ENCODE measurements around the gene KIF24.
"Not testable (repeated sequence)": the region's sequence is repeated elsewhere in the genome, so short reads cannot be mapped to it uniquely, and the experiment has no call there.

KIF24 gene

DNA sequence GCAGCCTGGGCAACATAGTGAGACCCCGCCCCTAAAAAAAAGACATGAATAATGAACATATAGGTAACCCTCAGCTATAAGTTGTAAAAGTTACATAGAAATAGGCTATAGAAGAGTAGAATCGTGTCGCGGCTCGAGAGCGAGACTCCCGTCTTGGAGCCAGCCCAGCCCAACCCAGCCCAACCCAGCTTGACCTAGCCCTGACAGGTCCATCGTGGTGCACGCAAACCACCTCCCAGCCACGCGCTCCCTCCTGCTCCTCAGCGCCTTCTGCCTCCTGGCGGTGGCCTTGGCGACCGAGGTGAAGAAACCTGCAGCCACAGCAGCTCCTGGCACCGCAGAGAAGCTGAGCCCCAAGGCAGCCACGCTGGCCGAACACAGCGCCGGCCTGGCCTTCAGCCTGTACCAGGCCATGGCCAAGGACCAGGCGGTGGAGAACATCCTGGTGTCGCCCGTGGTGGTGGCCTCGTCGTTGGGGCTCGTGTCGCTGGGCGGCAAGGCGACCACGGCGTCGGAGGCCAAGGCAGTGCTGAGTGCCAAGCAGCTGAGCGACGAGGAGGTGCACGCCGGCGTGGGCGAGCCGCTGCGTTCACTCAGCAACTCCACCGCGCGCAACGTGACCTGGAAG is 10.8 kb downstream of the KIF24 start:
- TF ChIP-seq, protein P1, sequence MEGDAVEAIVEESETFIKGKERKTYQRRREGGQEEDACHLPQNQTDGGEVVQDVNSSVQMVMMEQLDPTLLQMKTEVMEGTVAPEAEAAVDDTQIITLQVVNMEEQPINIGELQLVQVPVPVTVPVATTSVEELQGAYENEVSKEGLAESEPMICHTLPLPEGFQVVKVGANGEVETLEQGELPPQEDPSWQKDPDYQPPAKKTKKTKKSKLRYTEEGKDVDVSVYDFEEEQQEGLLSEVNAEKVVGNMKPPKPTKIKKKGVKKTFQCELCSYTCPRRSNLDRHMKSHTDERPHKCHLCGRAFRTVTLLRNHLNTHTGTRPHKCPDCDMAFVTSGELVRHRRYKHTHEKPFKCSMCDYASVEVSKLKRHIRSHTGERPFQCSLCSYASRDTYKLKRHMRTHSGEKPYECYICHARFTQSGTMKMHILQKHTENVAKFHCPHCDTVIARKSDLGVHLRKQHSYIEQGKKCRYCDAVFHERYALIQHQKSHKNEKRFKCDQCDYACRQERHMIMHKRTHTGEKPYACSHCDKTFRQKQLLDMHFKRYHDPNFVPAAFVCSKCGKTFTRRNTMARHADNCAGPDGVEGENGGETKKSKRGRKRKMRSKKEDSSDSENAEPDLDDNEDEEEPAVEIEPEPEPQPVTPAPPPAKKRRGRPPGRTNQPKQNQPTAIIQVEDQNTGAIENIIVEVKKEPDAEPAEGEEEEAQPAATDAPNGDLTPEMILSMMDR (IDR thresholded peaks at IDR 0.05; ENCODE audit: low read depth, low read length), result no peak
- no peak overlapping the region for H3K4me3 ChIP-seq (ENCODE audit: low read depth, low read length)

DNA sequence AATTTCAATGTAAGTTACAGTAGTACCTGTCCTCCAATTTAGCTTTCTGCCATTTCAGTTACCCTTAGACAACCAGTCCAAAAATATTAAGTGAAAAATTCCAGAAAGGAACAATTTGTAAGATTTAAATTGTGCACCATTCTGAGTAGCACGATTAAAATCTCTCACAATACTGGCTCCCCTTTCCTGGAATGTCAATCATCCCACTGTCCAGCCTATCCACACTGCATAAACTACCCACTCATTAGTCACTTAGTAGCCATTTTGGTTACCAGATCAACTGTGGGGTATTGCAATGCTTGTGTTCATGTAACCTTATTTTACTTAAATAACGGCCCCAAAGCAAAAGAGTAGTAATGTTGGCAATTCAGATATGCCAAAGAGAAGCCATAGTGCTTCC is 11.6 kb downstream of the KIF24 start:
- H3K4me3 ChIP-seq (ENCODE audit: low read depth, low read length), result no peak overlapping the region
- TF ChIP-seq, protein P1 (IDR thresholded peaks at IDR 0.05; ENCODE audit: low read depth, low read length), result no peak

DNA sequence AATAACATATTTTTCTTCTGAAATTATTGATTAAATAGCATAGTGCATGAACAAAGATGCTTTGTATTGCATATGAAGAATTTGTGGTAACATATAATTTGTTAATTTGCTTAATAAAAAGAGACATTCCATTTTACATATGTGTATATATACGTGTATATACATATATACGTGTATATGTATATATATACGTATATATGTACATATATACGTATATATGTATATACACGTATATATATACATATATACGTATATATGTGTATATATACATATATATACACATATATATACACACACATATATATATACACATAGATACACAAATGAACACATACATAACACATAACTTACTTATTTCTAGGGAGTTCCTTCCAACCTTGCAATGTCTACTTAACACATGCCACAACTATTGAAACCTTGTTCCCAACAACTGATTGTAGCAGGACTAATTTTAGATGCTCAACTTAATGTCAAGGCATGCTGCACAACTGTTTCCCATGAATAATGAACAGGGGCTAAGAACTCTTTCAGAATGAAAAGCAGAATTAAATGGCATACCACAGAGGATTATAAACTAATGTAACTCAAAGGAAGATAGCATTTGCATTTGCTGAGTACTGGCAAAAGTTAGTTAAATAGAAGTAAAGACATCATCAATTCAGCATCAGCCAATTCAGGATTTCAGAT is 17.4 kb downstream of the KIF24 start:
- TF ChIP-seq, protein P1 (IDR thresholded peaks at IDR 0.05; ENCODE audit: low read depth, low read length), result no peak
- H3K4me3 ChIP-seq (ENCODE audit: low read depth, low read length), result no peak overlapping the region

DNA sequence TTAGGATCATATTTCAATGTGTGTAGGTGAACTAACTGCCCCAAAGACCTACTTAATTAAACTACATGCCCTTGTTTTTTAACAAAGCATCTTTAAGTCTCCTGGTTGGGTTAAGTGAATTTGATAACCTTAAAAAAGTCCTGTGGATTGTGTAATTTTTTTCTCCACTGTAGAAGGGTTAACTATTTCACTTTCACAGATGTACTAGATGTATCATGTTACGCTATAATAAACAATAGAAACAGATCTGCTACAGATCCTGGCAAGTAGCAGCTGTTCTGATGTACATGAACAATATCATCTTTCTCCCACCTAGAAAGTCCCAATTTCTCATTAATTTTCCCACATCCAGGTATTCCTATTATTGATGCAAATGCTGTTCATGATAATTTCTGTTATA is 18.9 kb downstream of the KIF24 start:
- TF ChIP-seq, protein P1 (IDR thresholded peaks at IDR 0.05; ENCODE audit: low read depth, low read length), result no peak
- H3K4me3 ChIP-seq (ENCODE audit: low read depth, low read length), result no peak overlapping the region

DNA sequence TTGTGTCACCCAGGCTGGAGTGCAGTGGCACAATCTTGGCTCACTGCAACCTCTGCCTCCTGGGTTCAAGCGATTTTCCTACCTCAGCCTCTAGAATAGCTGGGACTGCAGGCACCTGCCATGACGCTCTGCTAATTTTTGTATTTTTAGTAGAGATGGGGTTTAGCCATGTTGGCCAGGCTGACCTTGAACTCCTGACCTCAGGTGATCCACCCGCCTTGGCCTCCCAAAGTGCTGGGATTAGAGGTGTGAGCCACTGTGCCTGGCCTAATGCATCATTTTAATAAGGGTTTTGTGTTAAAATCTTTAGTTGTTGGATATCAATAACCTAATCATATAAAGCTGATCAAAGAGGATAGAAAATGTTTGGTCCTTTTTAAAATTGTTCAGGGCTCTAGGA is 20.8 kb downstream of the KIF24 start:
- H3K4me3 ChIP-seq (ENCODE audit: low read depth, low read length), result not testable (repeated sequence)

DNA sequence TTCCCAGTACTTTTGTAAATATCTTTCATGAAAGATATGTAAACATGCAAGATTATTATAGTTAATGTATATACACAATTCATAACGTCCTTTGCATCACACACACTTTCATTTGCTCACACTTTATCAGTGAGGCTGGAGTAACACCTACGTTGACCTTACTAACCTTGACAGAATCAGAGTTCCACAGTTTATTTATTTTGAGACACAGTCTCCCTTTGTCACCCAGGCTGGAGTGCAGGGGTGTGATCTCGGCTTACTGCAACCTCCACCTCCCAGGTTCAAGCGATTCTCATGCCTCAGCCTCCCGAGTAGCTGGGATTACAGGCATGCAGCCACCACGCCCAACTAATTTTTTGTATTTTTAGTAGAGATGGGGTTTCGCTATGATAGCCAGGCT is 28.0 kb downstream of the KIF24 start:
- not testable (repeated sequence) for H3K4me3 ChIP-seq (ENCODE audit: low read depth, low read length)

DNA sequence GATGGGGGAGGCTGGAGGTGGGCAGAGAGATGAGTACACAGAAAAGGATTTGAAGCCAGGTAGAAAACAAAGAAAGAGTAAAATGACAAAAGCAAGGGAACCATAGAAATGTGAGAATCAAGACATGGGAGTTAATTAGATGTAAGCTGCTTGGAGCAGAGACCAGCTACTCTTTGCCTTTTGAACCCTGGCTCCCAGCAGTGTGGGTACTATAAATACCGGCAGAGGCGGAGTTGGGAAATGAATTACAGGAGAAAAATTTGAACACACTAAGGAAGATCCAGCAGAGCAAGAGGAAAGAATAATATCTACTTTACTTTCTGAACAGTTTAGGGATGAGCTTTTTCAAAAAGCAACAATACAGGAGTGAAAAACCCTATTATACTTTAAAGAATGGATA is 36.5 kb downstream of the KIF24 start:
- TF ChIP-seq, protein P1 (IDR thresholded peaks at IDR 0.05; ENCODE audit: low read depth, low read length), result no peak
- no peak overlapping the region for H3K4me3 ChIP-seq (ENCODE audit: low read depth, low read length)

DNA sequence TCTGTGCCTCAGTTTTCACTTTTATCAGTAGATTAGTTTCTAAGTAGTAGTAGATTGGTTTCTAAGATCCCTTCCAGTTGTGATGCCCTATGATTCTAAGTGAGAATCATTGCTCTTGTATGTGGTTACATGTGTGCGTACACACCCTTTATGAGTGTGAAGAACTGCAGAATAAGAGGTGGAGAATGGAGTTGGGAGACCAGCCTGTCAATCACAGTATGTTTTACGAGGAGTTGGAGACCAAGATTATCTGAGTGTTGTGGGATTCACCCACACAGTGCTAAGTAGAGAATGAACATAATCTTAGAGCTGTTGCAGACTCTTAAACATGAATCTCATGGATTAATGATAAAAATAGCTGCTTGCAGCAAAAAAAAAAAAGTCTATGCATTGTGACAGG is 37.6 kb downstream of the KIF24 start:
- TF ChIP-seq, protein P1 (IDR thresholded peaks at IDR 0.05; ENCODE audit: low read depth, low read length), result no peak
- H3K4me3 ChIP-seq (ENCODE audit: low read depth, low read length), result no peak overlapping the region

Data from WI38 (cell line).